Lower leg skin (tissue), 4 donors: Measurements from ENCODE around the gene PCBP4. TPM values are rescaled to one million over a fixed set of nuclear protein-coding genes. Genes with fewer than 3 reads are reported as not detected.

Source experiments
- DNase-seq, 2 donors: peaks; one replicate each; pipeline ENCODE4 v3.0.0-alpha.2; 2019; ENCODE audit warnings: low spot score in 2 of 2
- H3K4me3 ChIP-seq: fragments of 200-600 bp; sonication (generic); 2 replicates; pipeline ENCODE4 v1.5.1; 2017; ENCODE audit warnings: mild to moderate bottlenecking, low read depth; ENCODE audit not compliant: poor library complexity, severe bottlenecking
- CTCF ChIP-seq, 3 donors: fragments of 450-650 bp; IDR thresholded peaks; one replicate each; pipeline ENCODE4 v1.5.1; 2016; ENCODE audit warnings: antibody characterized with exemption in 3 of 3, mild to moderate bottlenecking in 3 of 3, moderate library complexity in 2 of 3
- POLR2A ChIP-seq, 2 donors: fragments of 450-650 bp; IDR thresholded peaks; one replicate each; pipeline ENCODE4 v1.6.1; 2016 to 2017; ENCODE audit warnings: antibody characterized with exemption in 2 of 2, mild to moderate bottlenecking in 1 of 2, moderate library complexity in 1 of 2
- WGBS, 2 donors: methylation state at CpG; one replicate each; pipeline ENCODE4 v1.1.5; 2018; 5-methylcytosine and 5-hydroxymethylcytosine counted together
- intact Hi-C: fragments of 100-400 bp; cut with DNase I; formaldehyde crosslinking; loops from one replicate; pipeline ENCODE4 v1.15.0; 2023; ENCODE audit warnings: low total_unique reads
- total RNA-seq, 4 donors: library from RNA; depleted of rRNA; stranded (reverse); fragments of >200 nt; gene quantifications; one replicate each; pipeline ENCODE4 v1.1.0, GENCODE V29; 2016

The PCBP4 gene
- total RNA-seq, 4 donors from 2014 or later, result 25.5 to 46.7 (median 29.2) TPM

- no peak for TF ChIP-seq POLR2A (IDR thresholded peaks at IDR 0.05)
- TF ChIP-seq CTCF (IDR thresholded peaks at IDR 0.05), result no peak
- intact Hi-C loops, result no loop called here
- DNase-seq, result peak in 1 of 2 donors; percentile 72
Measured at GRCh38 chr3:51937611-51938450, 29.4 kb downstream of the PCBP4 start.

GRCh38 chr3:51937014-51937413 is 30.2 kb downstream of the PCBP4 start:
- 77 to 80% methylated on average over 7 to 9 of the region's 9 CpGs for WGBS, 2 donors
- peak in 1 of 2 donors; percentile 48 for DNase-seq
- intact Hi-C loops, result no loop called here

More at GRCh38 chr3:51937611-51938450, 29.4 kb downstream of the PCBP4 start:
- no peak overlapping the region for H3K4me3 ChIP-seq
- WGBS, 2 donors, result 92 to 93% methylated on average over 13 of the region's 13 CpGs

GRCh38 chr3:51935886-51936755 is 31.1 kb downstream of the PCBP4 start:
- WGBS, 2 donors, result 94 to 95% methylated on average over 24 to 25 of the region's 25 CpGs
- intact Hi-C loops, result no loop called here
- no peak overlapping the region for H3K4me3 ChIP-seq
- no peak for TF ChIP-seq CTCF (IDR thresholded peaks at IDR 0.05)
- TF ChIP-seq POLR2A (IDR thresholded peaks at IDR 0.05), result no peak
- DNase-seq, result peak in 1 of 2 donors; percentile 65

More at GRCh38 chr3:51937014-51937413, 30.2 kb downstream of the PCBP4 start:
- TF ChIP-seq CTCF (IDR thresholded peaks at IDR 0.05), result no peak
- no peak for TF ChIP-seq POLR2A (IDR thresholded peaks at IDR 0.05)
- H3K4me3 ChIP-seq, result no peak overlapping the region

- no peak overlapping the region for H3K4me3 ChIP-seq
- DNase-seq, result no peak
- intact Hi-C loops, result no loop called here
- 92% methylated on average over 27 to 28 of the region's 28 CpGs for WGBS, 2 donors
- no peak for TF ChIP-seq POLR2A (IDR thresholded peaks at IDR 0.05)
- no peak for TF ChIP-seq CTCF (IDR thresholded peaks at IDR 0.05)
Measured at GRCh38 chr3:51934991-51935885, 32.0 kb downstream of the PCBP4 start.

GRCh38 chr3:51934139-51934850 is 33.0 kb downstream of the PCBP4 start:
- DNase-seq, result no peak

More at GRCh38 chr3:51934139-51934850, 33.0 kb downstream of the PCBP4 start:
- H3K4me3 ChIP-seq, result no peak overlapping the region
- no peak for TF ChIP-seq CTCF (IDR thresholded peaks at IDR 0.05)
- no peak for TF ChIP-seq POLR2A (IDR thresholded peaks at IDR 0.05)
- intact Hi-C loops, result no loop called here
- 95 to 98% methylated on average over 9 to 11 of the region's 11 CpGs for WGBS, 2 donors
